HG03520 (cell line): ENCODE measurements around the gene DIS3L2.

ENCODE experiments used
- ATAC-seq: cut with Tn5 transposase; IDR thresholded peaks from one replicate; pipeline ENCODE4 v1.9.1; 2021; ENCODE audit warnings: mild to moderate bottlenecking, moderate library complexity; ENCODE audit not compliant: unreplicated experiment

The DIS3L2 gene

GRCh38 chr2:232052591-232052990 lies 91.1 kb downstream of the DIS3L2 start:
- no peak for ATAC-seq

- no peak for ATAC-seq
Observed at GRCh38 chr2:232053777-232054176, 92.3 kb downstream of the DIS3L2 start.

- ATAC-seq: no peak
Observed at GRCh38 chr2:232058063-232058877, 96.8 kb downstream of the DIS3L2 start.

GRCh38 chr2:232058931-232059330 lies 97.4 kb downstream of the DIS3L2 start:
- no peak for ATAC-seq

- ATAC-seq: no peak
Observed at GRCh38 chr2:232061265-232061664, 99.8 kb downstream of the DIS3L2 start.

- ATAC-seq: no peak
Observed at GRCh38 chr2:232073026-232073425, 111.5 kb downstream of the DIS3L2 start.

GRCh38 chr2:232073699-232074098 lies 112.2 kb downstream of the DIS3L2 start:
- no peak for ATAC-seq

- ATAC-seq: no peak
Observed at GRCh38 chr2:232075080-232075479, 113.6 kb downstream of the DIS3L2 start.

- no peak for ATAC-seq
Observed at GRCh38 chr2:232075859-232076258, 114.3 kb downstream of the DIS3L2 start.

- ATAC-seq: no peak
Observed at GRCh38 chr2:232076272-232076671, 114.8 kb downstream of the DIS3L2 start.

- no peak for ATAC-seq
Observed at GRCh38 chr2:232076736-232077135, 115.2 kb downstream of the DIS3L2 start.

GRCh38 chr2:232085164-232085563 lies 123.7 kb downstream of the DIS3L2 start:
- no peak for ATAC-seq

GRCh38 chr2:232085826-232086425 lies 124.4 kb downstream of the DIS3L2 start:
- no peak for ATAC-seq

- no peak for ATAC-seq
Observed at GRCh38 chr2:232088771-232089170, 127.3 kb downstream of the DIS3L2 start.

GRCh38 chr2:232094201-232094600 lies 132.7 kb downstream of the DIS3L2 start:
- ATAC-seq: no peak

GRCh38 chr2:232094883-232095282 lies 133.4 kb downstream of the DIS3L2 start:
- ATAC-seq: no peak

- ATAC-seq: no peak
Observed at GRCh38 chr2:232097260-232097659, 135.7 kb downstream of the DIS3L2 start.

GRCh38 chr2:232097758-232098157 lies 136.2 kb downstream of the DIS3L2 start:
- ATAC-seq: no peak

- ATAC-seq: no peak
Observed at GRCh38 chr2:232102380-232102779, 140.9 kb downstream of the DIS3L2 start.

GRCh38 chr2:232103140-232103737 lies 141.7 kb downstream of the DIS3L2 start:
- no peak for ATAC-seq

- no peak for ATAC-seq
Observed at GRCh38 chr2:232104076-232104646, 142.6 kb downstream of the DIS3L2 start.

- ATAC-seq: no peak
Observed at GRCh38 chr2:232111551-232111950, 150.0 kb downstream of the DIS3L2 start.
